A549 (cell line): ENCODE data around the gene AKIRIN2. TPM values are rescaled to one million over a fixed set of nuclear protein-coding genes. Genes with fewer than 3 reads are reported as not detected.

ENCODE experiments used
- ATAC-seq, 2 experiments: fragments of 200-7000 bp in 1 of 2; fragments of >200 bp in 1 of 2; cut with Nextera tagmentation in 1 of 2; cut with Tn5 transposase in 1 of 2; 3 replicates each; pipeline versions ENCODE4 v1.8.0 to v1.9.1; 2018 to 2020; ENCODE audit warnings: mild to moderate bottlenecking in 1 of 2, moderate library complexity in 1 of 2
- CTCF ChIA-PET: fragments of 300-600 bp; sonication (Branson Sonifier 250); formaldehyde crosslinking; extraction: SDS; loops from one replicate; lab custom pipeline; 2021; ENCODE audit warnings: antibody characterized with exemption, inconsistent platforms; lab: Yijun Ruan, JAX
- POLR2A ChIA-PET: fragments of 350-600 bp; formaldehyde crosslinking; extraction: SDS; loops from one replicate; lab custom pipeline; 2021; ENCODE audit warnings: antibody characterized with exemption, inconsistent platforms; lab: Yijun Ruan, JAX
- DNase-seq, 2 experiments: peaks; one replicate each; pipeline versions ENCODE4 v3.0.0 to v3.0.0-alpha.2; 2011 to 2016; ENCODE audit warnings: low read depth in 1 of 2, low spot score in 1 of 2
- FAIRE-seq: peaks from 2 replicates; lab custom pipeline; 2011; peaks lifted over from hg19 to GRCh38; lab: Jason Lieb, UNC
- H3K27ac ChIP-seq, 2 experiments: fragments of >200 bp; sonication (Bioruptor Twin); formaldehyde crosslinking; 3 replicates each; pipeline ENCODE4 v1.5.1; 2016 to 2017
- H3K4me1 ChIP-seq: fragments of >200 bp; sonication (Bioruptor Twin); formaldehyde crosslinking; 3 replicates; pipeline ENCODE4 v1.6.1; 2016
- H3K4me2 ChIP-seq: fragments of >200 bp; sonication (Bioruptor Twin); formaldehyde crosslinking; 3 replicates; pipeline ENCODE4 v1.6.1; 2016
- H3K4me3 ChIP-seq: fragments of >200 bp; sonication (Bioruptor Twin); formaldehyde crosslinking; 3 replicates; pipeline ENCODE4 v1.5.1; 2016
- H3K9me3 ChIP-seq: fragments of >200 bp; sonication (Bioruptor Twin); formaldehyde crosslinking; 3 replicates; pipeline ENCODE4 v1.6.1; 2016
- CEBPB ChIP-seq, 2 experiments: fragments of >200 bp in 1 of 2; sonication (Bioruptor Twin) in 1 of 2; formaldehyde crosslinking in 1 of 2; IDR thresholded peaks; 2 replicates each; pipeline ENCODE4 v1.6.1; 2012 to 2016
- ELK1 ChIP-seq: fragments of 150-350 bp; IDR thresholded peaks from 2 replicates; pipeline ENCODE4 v1.6.1; 2014; ENCODE audit warnings: low read depth, mild to moderate bottlenecking, low read length
- FOXS1 ChIP-seq: fragments of 250-450 bp; sonication (Bioruptor Pico); IDR thresholded peaks from 2 replicates; pipeline ENCODE4 v1.5.0; 2020; ENCODE audit warnings: mild to moderate bottlenecking, moderate library complexity
- GATA3 ChIP-seq: IDR thresholded peaks from 2 replicates; pipeline ENCODE4 v1.6.1; 2012; ENCODE audit warnings: borderline replicate concordance
- NPAS2 ChIP-seq: fragments of 250-450 bp; sonication (Bioruptor Pico); IDR thresholded peaks from 2 replicates; pipeline ENCODE4 v1.8.0; 2022; ENCODE audit warnings: mild to moderate bottlenecking, moderate library complexity, borderline replicate concordance
- PHF8 ChIP-seq: fragments of 200-600 bp; sonication (generic); IDR thresholded peaks from 2 replicates; pipeline ENCODE4 v1.6.1; 2016; ENCODE audit warnings: low read depth, mild to moderate bottlenecking, antibody characterized with exemption, moderate library complexity, borderline replicate concordance
- POLR2A ChIP-seq: IDR thresholded peaks from 2 replicates; pipeline ENCODE4 v1.6.1; 2012; ENCODE audit warnings: mild to moderate bottlenecking, low read length
- POLR2AphosphoS2 ChIP-seq: conservative IDR thresholded peaks from 2 replicates; pipeline ENCODE4 v1.6.1; 2012; ENCODE audit warnings: low read length, improper control_type of control experiment, inconsistent platforms
- RARB ChIP-seq: fragments of 250-450 bp; sonication (Bioruptor Pico); IDR thresholded peaks from 2 replicates; pipeline ENCODE4 v1.8.0; 2021; ENCODE audit warnings: mild to moderate bottlenecking, moderate library complexity
- RNF2 ChIP-seq: fragments of 200-600 bp; sonication (generic); IDR thresholded peaks from 2 replicates; pipeline ENCODE4 v1.6.1; 2016; ENCODE audit warnings: low read depth, mild to moderate bottlenecking, antibody characterized with exemption, moderate library complexity, borderline replicate concordance
- SREBF2 ChIP-seq: fragments of 450-650 bp; IDR thresholded peaks from 2 replicates; pipeline ENCODE4 v1.6.1; 2014; ENCODE audit warnings: mild to moderate bottlenecking, moderate library complexity
- ZSCAN20 ChIP-seq: fragments of 250-450 bp; sonication (Bioruptor Pico); IDR thresholded peaks from 2 replicates; pipeline ENCODE4 v1.8.0; 2022; ENCODE audit warnings: mild to moderate bottlenecking, moderate library complexity
- WGBS: methylation state at CpG from one replicate; pipeline ENCODE4 v1.1.6; 2017; ENCODE audit errors: missing lambda C conversion rate; 5-methylcytosine and 5-hydroxymethylcytosine counted together
- polyA plus RNA-seq, 4 experiments: library from polyadenylated mRNA; depleted of rRNA in 3 of 4; stranded (reverse); fragments of >200 nt; fragmentation: RNase III in 1 of 4; extraction: RNeasy Plus Mini Kit Qiagen cat#74134 plus additional on column Dnase treatment in 1 of 4; gene quantifications; 2 replicates in 3 of 4; 3 replicates in 1 of 4; pipeline ENCODE4 v1.2.3, GENCODE V29; 2011 to 2017
- TF ChIP-seq, protein P1 (sequence below): fragments of 250-450 bp; sonication (Bioruptor Pico); IDR thresholded peaks from 2 replicates; pipeline ENCODE4 v1.5.0; 2020; ENCODE audit warnings: low read depth, mild to moderate bottlenecking, moderate library complexity
- TF ChIP-seq, protein P2 (sequence below): IDR thresholded peaks from 2 replicates; pipeline ENCODE4 v1.6.1; 2012
- TF ChIP-seq, protein P3 (sequence below): IDR thresholded peaks from 2 replicates; pipeline ENCODE4 v1.6.1; 2012; ENCODE audit warnings: low read depth, borderline replicate concordance

AKIRIN2 gene
- polyA plus RNA-seq, 2 of the 4 experiments (the other 2 are of a cell fraction) = 23.7 to 40.1 TPM

DNA sequence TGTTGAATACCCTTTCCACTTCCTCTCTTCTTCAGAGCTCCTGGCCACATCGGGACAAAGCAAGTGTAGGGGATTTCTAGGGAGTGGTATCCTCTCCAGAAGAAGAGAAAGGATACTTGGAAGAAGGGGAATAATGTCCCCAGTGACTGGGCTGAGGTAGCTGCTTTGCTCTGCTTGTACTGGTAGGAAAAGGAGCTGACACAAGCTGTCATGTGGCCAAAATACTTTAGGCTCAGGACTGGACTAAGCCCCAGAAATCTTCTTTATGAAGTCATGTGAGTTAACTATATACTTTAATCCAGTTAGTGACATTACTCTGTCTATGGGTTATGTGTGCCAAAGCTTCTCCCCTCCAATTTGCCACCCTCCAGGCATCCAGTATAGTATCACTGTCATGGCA, 40.5 kb downstream of the AKIRIN2 start:
- Histone ChIP-seq H3K9me3 (no peaks in the 10 kb centered on the region), H3K4me1 (peaks cover 7% of the 10 kb centered on the region; the same call in 1 of the 3 replicates), H3K4me2 (no peak overlapping the region), H3K4me3 (no peak overlapping the region), H3K27ac (no peak overlapping the region)
- ChIA-PET CTCF (interaction anchor here (1.3 kb wide), 1 partner anchor 170 kb away, joined by 5 read pairs; no protein-coding TSS in a partner anchor), POLR2A (no interaction called here)
- TF ChIP-seq RNF2 = no peak
- TF ChIP-seq, protein P1, sequence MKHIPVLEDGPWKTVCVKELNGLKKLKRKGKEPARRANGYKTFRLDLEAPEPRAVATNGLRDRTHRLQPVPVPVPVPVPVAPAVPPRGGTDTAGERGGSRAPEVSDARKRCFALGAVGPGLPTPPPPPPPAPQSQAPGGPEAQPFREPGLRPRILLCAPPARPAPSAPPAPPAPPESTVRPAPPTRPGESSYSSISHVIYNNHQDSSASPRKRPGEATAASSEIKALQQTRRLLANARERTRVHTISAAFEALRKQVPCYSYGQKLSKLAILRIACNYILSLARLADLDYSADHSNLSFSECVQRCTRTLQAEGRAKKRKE (CRISPR knock-in tag) = no peak
- TF ChIP-seq, protein P2, sequence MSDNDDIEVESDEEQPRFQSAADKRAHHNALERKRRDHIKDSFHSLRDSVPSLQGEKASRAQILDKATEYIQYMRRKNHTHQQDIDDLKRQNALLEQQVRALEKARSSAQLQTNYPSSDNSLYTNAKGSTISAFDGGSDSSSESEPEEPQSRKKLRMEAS = no peak
- no peak for TF ChIP-seq POLR2A
- no peak for FAIRE-seq
- 17% methylated on average over 1 of the region's 1 CpG for WGBS
- DNase-seq = no peak
- ATAC-seq = no peak

DNA sequence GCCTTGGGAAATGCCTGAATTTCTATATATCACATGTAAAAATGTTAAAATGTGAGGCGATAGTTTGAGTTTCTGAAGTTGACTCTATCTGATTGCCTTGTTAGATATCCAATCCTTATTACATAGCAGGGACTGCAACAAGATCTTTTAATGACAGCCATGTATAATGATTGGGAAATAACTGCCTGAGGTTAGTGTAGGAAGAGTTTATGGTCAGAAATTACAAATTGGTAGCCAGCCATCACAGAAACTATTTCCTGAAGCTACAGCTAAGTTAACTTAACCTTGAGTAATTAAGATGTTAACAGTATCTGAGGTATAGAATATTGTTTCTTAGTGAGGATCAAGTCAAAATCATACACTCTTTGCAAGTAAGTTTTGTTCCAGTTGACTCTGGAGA, 41.0 kb downstream of the AKIRIN2 start:
- Histone ChIP-seq H3K4me3 (no peak overlapping the region), H3K9me3 (no peaks in the 10 kb centered on the region), H3K27ac (no peak overlapping the region), H3K4me1 (peaks cover 7% of the 10 kb centered on the region; the same call in 1 of the 3 replicates), H3K4me2 (no peak overlapping the region)
- 100% methylated on average over 1 of the region's 1 CpG for WGBS
- no peak for FAIRE-seq
- CTCF ChIA-PET = interaction anchor here (1.3 kb wide), 1 partner anchor 171 kb away, joined by 5 read pairs; no protein-coding TSS in a partner anchor
- no peak for DNase-seq
- POLR2A ChIA-PET = no interaction called here
- TF ChIP-seq NPAS2 (CRISPR knock-in tag) (no peak), PHF8 (no peak)
- no peak for ATAC-seq

GRCh38 chr6:87660226-87660911, 41.7 kb downstream of the AKIRIN2 start:
- peaks cover 7% of the 10 kb centered on the region; the same call in 1 of the 3 replicates for H3K4me1 ChIP-seq
- ChIA-PET CTCF (no interaction called here), POLR2A (no interaction called here)
- ATAC-seq (peak in 1 of 2 experiments; percentile 67; a peak in 3 of 6 replicates), FAIRE-seq (no peak), DNase-seq (no peak)
- TF ChIP-seq, protein P3, sequence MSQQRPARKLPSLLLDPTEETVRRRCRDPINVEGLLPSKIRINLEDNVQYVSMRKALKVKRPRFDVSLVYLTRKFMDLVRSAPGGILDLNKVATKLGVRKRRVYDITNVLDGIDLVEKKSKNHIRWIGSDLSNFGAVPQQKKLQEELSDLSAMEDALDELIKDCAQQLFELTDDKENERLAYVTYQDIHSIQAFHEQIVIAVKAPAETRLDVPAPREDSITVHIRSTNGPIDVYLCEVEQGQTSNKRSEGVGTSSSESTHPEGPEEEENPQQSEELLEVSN = no peak
- TF ChIP-seq RARB (CRISPR knock-in tag) (no peak), CEBPB (IDR thresholded peaks at IDR 0.05) (no peak), SREBF2 (no peak), ZSCAN20 (no peak), POLR2AphosphoS2 (no peak)
- H3K4me3 ChIP-seq = no peak overlapping the region
- no peaks in the 10 kb centered on the region for H3K9me3 ChIP-seq
- H3K4me2 ChIP-seq = no peak overlapping the region
- no peak overlapping the region for H3K27ac ChIP-seq

DNA sequence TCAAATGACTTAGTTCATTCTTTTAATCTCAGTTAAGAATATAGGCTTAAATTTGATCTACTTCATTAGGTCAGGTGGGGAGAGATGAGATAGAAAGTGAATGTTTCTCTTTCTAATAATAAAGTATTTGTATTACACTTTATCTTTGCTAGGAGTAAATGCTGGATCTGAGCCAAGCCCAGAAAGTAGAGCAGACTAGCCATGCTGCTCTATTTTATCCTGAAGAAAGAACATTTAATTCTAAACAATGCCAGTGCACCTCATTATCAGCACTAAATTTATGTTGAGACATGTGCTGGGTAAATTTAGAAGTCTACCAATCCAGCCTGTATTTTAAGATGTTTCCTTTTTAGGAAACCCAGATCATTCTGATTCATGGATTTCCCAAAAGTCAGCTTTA, 43.5 kb downstream of the AKIRIN2 start:
- POLR2A ChIA-PET = no interaction called here
- Histone ChIP-seq H3K4me1 (peaks cover 7% of the 10 kb centered on the region; the same call in 1 of the 3 replicates), H3K27ac (no peak overlapping the region), H3K4me2 (no peak overlapping the region), H3K9me3 (no peaks in the 10 kb centered on the region), H3K4me3 (no peak overlapping the region)
- ATAC-seq (no peak), FAIRE-seq (no peak), DNase-seq (no peak)
- TF ChIP-seq ELK1 (no peak), FOXS1 (CRISPR knock-in tag) (no peak), GATA3 (no peak), ZSCAN20 (no peak)
- CTCF ChIA-PET = interaction anchor here (0.6 kb wide), 1 partner anchor 13 kb away, joined by 4 read pairs; no protein-coding TSS in a partner anchor
